Middle frontal gyrus (tissue), 1 donor: Measurements from ENCODE around the gene CXCR2.
"Not testable (repeated sequence)": the region's sequence is repeated elsewhere in the genome, so short reads cannot be mapped to it uniquely, and the experiment has no call there.

Source experiments
- DNase-seq: peaks from one replicate; pipeline ENCODE4 v3.0.0-alpha.2; 2015; ENCODE audit warnings: low spot score; ENCODE audit errors: extremely low spot score

CXCR2 gene

GRCh38 chr2:218129458-218130135 lies 3.8 kb downstream of the CXCR2 start:
- no peak for DNase-seq

DNA sequence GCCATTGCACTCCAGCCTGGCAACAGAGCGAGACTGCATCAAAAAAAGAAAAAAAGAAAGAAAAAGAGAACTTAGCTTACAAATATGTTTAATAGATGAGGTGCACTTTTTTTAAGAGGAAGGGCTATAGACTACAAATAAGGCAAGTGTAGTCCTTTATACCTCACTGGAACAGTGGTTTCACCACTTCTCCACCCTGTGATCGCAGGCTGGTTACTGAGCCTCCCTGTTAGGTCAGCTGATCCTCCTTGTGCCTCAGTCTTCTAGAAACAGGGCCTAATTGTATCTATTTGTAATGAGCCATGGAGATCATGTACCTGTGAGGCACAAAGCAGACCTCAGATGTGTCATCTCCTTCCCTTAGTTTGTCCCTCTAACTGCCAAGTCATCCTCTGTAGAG lies 4.5 kb downstream of the CXCR2 start:
- DNase-seq: no peak

- no peak for DNase-seq
These were observed 5.0 kb downstream of the CXCR2 start for GRCh38 chr2:218130822-218131221.

- DNase-seq: no peak
These were observed 11.7 kb downstream of the CXCR2 start for GRCh38 chr2:218137514-218137913.

GRCh38 chr2:218138047-218138446 lies 12.2 kb downstream of the CXCR2 start:
- DNase-seq: no peak

DNA sequence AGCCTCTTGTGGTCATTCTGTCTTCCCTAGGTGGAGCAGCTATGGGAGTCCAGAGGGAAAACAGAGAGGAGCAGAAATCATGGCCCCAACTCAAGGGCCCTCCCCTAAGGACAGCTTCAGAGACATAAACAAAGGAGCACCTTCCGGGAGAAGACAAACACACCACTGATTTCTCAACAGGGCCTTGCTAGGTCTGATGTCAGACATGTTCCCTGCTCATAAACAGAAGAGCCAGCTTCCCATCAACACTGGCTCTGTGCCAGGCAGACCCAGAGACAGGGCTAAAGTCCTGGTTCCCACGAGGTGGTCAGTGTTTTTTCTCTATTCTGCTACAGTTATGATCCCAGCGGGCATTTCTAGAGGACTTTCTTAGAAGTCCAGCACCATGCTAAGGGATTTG lies 19.3 kb downstream of the CXCR2 start:
- no peak for DNase-seq

- no peak for DNase-seq
These were observed 20.2 kb downstream of the CXCR2 start for GRCh38 chr2:218146056-218146455.

DNA sequence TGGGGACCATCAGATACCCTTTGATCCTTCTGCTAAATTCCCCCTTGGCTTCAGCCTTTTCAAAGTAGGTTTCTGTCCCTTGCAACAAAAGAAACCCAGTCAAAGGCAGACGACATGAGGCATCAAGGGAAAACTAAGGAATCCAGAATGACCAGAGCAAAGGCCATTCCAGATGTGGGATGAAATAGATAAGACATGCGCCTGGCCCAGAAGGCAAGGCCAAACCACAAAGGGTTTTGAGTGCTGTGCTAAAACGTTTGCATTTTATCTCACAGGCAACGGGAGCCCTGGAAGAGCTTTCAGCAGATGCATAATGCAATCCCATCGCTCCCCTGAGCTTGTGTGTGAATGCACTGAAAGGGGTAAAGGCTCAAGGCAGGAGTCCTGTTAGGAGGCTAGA lies 23.3 kb downstream of the CXCR2 start:
- no peak for DNase-seq

GRCh38 chr2:218149848-218150440 lies 24.1 kb downstream of the CXCR2 start:
- DNase-seq: no peak

GRCh38 chr2:218152172-218152571 lies 26.3 kb downstream of the CXCR2 start:
- DNase-seq: no peak

DNA sequence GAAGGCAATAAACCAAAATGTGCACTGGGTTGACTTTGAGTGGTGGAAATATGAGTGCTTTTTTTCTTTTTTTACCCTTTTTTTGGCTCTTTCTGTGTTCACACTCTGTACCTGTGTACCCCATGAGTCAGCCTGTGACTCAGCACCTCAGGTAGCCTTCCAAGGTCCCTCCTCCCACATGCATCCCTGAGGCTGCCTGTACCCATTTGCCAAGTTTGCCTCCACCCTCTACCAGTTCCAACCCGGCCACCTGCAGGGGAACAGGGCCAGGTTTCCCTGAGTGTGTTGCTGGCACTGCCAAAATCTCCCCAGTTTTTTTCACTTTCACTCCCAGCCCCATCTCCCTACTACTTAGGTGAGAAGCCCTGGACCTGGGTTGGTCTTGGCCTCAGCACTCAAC lies 26.9 kb downstream of the CXCR2 start:
- no peak for DNase-seq

DNA sequence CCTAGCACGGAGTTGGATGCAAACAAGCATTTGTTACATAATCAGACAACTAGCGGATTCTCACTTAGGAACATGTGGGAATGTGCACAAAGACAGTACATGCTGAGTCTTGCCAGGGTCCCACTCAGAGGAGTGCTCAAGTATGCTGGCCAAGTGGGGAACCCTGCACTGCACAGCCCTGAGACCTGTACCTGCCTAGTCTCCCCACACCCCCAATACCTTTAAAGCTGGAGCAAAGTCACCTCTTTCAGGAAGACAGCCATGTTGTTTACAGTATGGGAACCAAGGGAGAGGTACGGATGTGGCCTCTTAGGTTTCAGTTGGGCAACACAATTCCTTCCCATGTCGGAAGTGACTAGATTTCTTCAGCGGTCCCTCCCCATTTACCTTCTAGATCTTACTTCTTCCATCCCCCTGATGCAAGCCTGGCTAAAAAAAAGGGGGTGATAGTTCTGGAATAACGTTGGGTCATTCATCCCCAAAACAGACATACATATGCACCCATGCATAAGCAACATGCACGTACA lies 30.2 kb downstream of the CXCR2 start:
- no peak for DNase-seq

GRCh38 chr2:218161644-218162043 lies 35.8 kb downstream of the CXCR2 start:
- no peak for DNase-seq

- DNase-seq: no peak
These were observed 37.0 kb downstream of the CXCR2 start for GRCh38 chr2:218162814-218163213.

- no peak for DNase-seq
These were observed 41.0 kb downstream of the CXCR2 start, which contains the start of gene CXCR1 for GRCh38 chr2:218166791-218167190. TSS of gene CXCR1 (minus strand) at chr2:218166962. CDS start at chr2:218165211, 1,751 bp downstream.

DNA sequence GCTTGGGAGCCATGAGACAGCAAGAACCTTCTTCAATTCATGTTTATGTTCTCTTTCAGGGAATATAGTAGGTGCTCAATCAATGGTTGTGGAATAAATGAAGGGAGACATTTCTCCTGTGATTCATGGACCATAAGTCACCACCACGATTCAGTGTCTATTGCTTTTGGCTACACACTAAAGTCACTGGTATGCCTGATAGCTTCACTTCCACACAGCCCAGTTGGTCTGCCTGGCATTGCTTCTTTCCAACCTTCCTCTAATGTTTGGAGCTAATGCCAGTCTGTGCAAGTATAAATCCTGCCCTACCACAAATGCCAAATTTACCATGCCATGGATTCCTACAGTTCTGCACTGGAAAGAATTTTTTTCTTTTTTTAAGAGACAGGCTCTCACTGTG lies 42.2 kb downstream of the CXCR2 start:
- no peak for DNase-seq

GRCh38 chr2:218168635-218169462 lies 43.0 kb downstream of the CXCR2 start:
- DNase-seq: no peak

GRCh38 chr2:218169757-218170546 lies 44.1 kb downstream of the CXCR2 start:
- DNase-seq: no peak

- DNase-seq: not testable (repeated sequence)
These were observed 45.9 kb downstream of the CXCR2 start for GRCh38 chr2:218171744-218172143.

DNA sequence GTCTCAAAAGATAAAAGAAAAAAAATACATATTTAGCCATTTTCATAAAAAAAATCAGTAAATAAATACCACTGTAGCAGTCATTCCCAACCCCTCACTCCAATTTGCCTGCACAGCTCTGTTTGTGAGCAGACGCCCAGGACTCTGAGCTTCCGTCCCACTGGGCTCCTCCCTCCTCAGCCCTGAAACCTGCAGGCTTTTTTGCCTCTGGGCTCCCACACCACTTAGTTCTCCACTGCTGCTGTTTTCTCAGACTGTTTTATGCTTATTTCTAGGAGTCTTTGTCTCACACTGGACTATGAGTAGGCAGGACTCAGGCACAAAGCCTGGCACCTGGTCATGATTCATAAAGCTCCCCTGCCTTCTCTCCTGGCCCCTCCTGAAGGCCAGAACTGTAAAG lies 47.0 kb downstream of the CXCR2 start:
- no peak for DNase-seq

- no peak for DNase-seq
These were observed 54.0 kb downstream of the CXCR2 start for GRCh38 chr2:218179782-218180181.
